Endothelial cell of umbilical vein (primary cell): Measurements from ENCODE around the gene MPG. TPM values are rescaled to one million over a fixed set of nuclear protein-coding genes. Genes with fewer than 3 reads are reported as not detected.

Experiments
- BruUV-seq: library from RNA; stranded (reverse); fragments of 400-500 nt; replicated peaks from 2 replicates; lab custom pipeline; 2021; lab: Mats Ljungman, UMichigan
- CTCF ChIA-PET: fragments of 300-600, 350-600 bp; sonication (Branson Sonifier 250); formaldehyde crosslinking; loops from one replicate; lab custom pipeline; 2021; ENCODE audit warnings: antibody characterized with exemption, inconsistent platforms; lab: Charles Lee
- POLR2A ChIA-PET: fragments of 300-600, 350-600 bp; sonication (Branson Sonifier 250); formaldehyde crosslinking; loops from one replicate; lab custom pipeline; 2021; ENCODE audit warnings: antibody characterized with exemption, inconsistent platforms; lab: Charles Lee
- DNase-seq: peaks from one replicate; pipeline ENCODE4 v3.0.0-alpha.2; 2011; ENCODE audit warnings: low read depth, low spot score
- FAIRE-seq: peaks from 2 replicates; lab custom pipeline; 2011; peaks lifted over from hg19 to GRCh38; lab: Jason Lieb, UNC
- H2AFZ ChIP-seq: 2 replicates; pipeline ENCODE4 v1.6.0; 2012; ENCODE audit warnings: low read depth, low read length, control low read depth, inconsistent platforms
- H3K27ac ChIP-seq: 2 replicates; pipeline ENCODE4 v1.5.1; 2011; ENCODE audit warnings: low read depth, mild to moderate bottlenecking, control low read depth, low read length, moderate library complexity; ENCODE audit not compliant: insufficient read depth
- H3K27me3 ChIP-seq, 2 experiments: 2 replicates each; pipeline versions ENCODE4 v1.6.0 to v1.6.1; 2011; ENCODE audit warnings: low read length in 2 of 2, mixed read lengths in 1 of 2; ENCODE audit not compliant: control insufficient read depth in 2 of 2, insufficient read depth in 2 of 2
- H3K36me3 ChIP-seq, 2 experiments: 2 replicates in 1 of 2; 3 replicates in 1 of 2; pipeline ENCODE4 v1.5.1; 2011; ENCODE audit warnings: low read length in 2 of 2, mild to moderate bottlenecking in 1 of 2, moderate library complexity in 1 of 2; ENCODE audit not compliant: control insufficient read depth in 2 of 2, insufficient read depth in 2 of 2; ENCODE audit errors: extremely low read depth in 1 of 2
- H3K4me1 ChIP-seq: 3 replicates; pipeline ENCODE4 v1.5.1; 2011; ENCODE audit warnings: mild to moderate bottlenecking, low read length; ENCODE audit not compliant: control insufficient read depth, insufficient read depth; ENCODE audit errors: extremely low read depth
- H3K4me2 ChIP-seq: 2 replicates; pipeline ENCODE4 v1.6.1; 2011; ENCODE audit warnings: low read length, control low read depth, mixed read lengths; ENCODE audit not compliant: insufficient read depth
- H3K4me3 ChIP-seq, 3 experiments: fragments of 200-600 bp in 1 of 3; sonication (generic), shearing (Covaris generic) in 1 of 3; replicated peaks in 1 of 3; 2 replicates each; pipeline ENCODE4 v1.5.1; 2011 to 2016; ENCODE audit warnings: control low read depth in 3 of 3, low read length in 3 of 3, mild to moderate bottlenecking in 2 of 3, inconsistent platforms in 1 of 3, low read depth in 1 of 3, moderate library complexity in 1 of 3; ENCODE audit not compliant: insufficient read depth in 1 of 3
- H3K79me2 ChIP-seq: 2 replicates; pipeline ENCODE4 v1.6.0; 2012; ENCODE audit warnings: low read length, inconsistent platforms; ENCODE audit not compliant: control insufficient read depth, insufficient read depth
- H3K9ac ChIP-seq: replicated peaks from 2 replicates; pipeline ENCODE3; 2011; ENCODE audit warnings: low read length, control low read depth; ENCODE audit not compliant: insufficient read depth; ENCODE audit errors: extremely low read depth
- H3K9me1 ChIP-seq: replicated peaks from 3 replicates; pipeline ENCODE4 v1.6.0; 2011; ENCODE audit warnings: mild to moderate bottlenecking, low read length; ENCODE audit not compliant: control insufficient read depth, insufficient read depth; ENCODE audit errors: extremely low read depth
- H3K9me3 ChIP-seq: replicated peaks from 2 replicates; pipeline ENCODE4 v1.5.1; 2012; ENCODE audit warnings: low read length, inconsistent platforms; ENCODE audit not compliant: control insufficient read depth, insufficient read depth
- H4K20me1 ChIP-seq: replicated peaks from 2 replicates; pipeline ENCODE3; 2011; ENCODE audit warnings: mild to moderate bottlenecking, low read length; ENCODE audit not compliant: control insufficient read depth, insufficient read depth; ENCODE audit errors: extremely low read depth
- EZH2 ChIP-seq: IDR thresholded peaks from 2 replicates; pipeline ENCODE4 v1.6.1; 2012; ENCODE audit warnings: borderline replicate concordance, low read depth, mild to moderate bottlenecking, moderate library complexity, low read length, inconsistent platforms; ENCODE audit not compliant: severe bottlenecking
- FOS ChIP-seq: IDR thresholded peaks from 2 replicates; pipeline ENCODE4 v1.6.1; 2011; ENCODE audit warnings: mild to moderate bottlenecking, low read length, moderate library complexity, borderline replicate concordance; ENCODE audit not compliant: insufficient read depth
- GATA2 ChIP-seq: IDR thresholded peaks from 2 replicates; pipeline ENCODE4 v1.7.0; 2011; ENCODE audit warnings: low read depth, mild to moderate bottlenecking, moderate library complexity, mixed read lengths, low read length; ENCODE audit not compliant: insufficient read length, insufficient read depth
- JUN ChIP-seq: IDR thresholded peaks from 2 replicates; pipeline ENCODE4 v1.6.1; 2011; ENCODE audit warnings: borderline replicate concordance, low read depth; ENCODE audit not compliant: insufficient read length, insufficient read depth
- MYC ChIP-seq: IDR thresholded peaks from one replicate; pipeline ENCODE4 v1.6.1; 2011; ENCODE audit warnings: mild to moderate bottlenecking, low read depth, low read length
- POLR2A ChIP-seq: IDR thresholded peaks from 2 replicates; pipeline ENCODE4 v1.6.1; 2012; ENCODE audit warnings: low read depth, mild to moderate bottlenecking, control low read depth, low read length
- POLR2AphosphoS5 ChIP-seq: IDR thresholded peaks from 2 replicates; pipeline ENCODE4 v1.6.1; 2012; ENCODE audit warnings: low read depth, mild to moderate bottlenecking, control low read depth, low read length, moderate library complexity; ENCODE audit not compliant: insufficient read depth
- dilution Hi-C: fragments of 300-500 bp; cut with MboI; formaldehyde crosslinking; loops from one replicate; pipeline ENCODE4 v1.15.0; 2019; ENCODE audit warnings: low sequenced_read_pairs; ENCODE audit not compliant: extremely low pct_ligation_motif_present
- intact Hi-C: fragments of 100-400 bp; cut with micrococcal nuclease; formaldehyde crosslinking; loops from one replicate; pipeline ENCODE4 v1.10.0; 2022
- polyA plus RNA-seq, 4 experiments: library from polyadenylated mRNA; depleted of rRNA in 3 of 4; stranded (reverse) in 3 of 4; unstranded in 1 of 4; fragments of >200 nt; gene quantifications; 2 replicates each; pipeline versions ENCODE4 v1.2.1 to v1.2.3, GENCODE V29; 2011 to 2012; ENCODE audit warnings: missing spikeins in 1 of 4
- total RNA-seq: library from RNA; stranded (reverse); gene quantifications from 2 replicates; pipeline ENCODE4 v1.2.3, GENCODE V29; 2021
- TF ChIP-seq, protein P1 (sequence below): IDR thresholded peaks from 2 replicates; pipeline ENCODE4 v1.6.1; 2011; ENCODE audit not compliant: insufficient read depth, insufficient read length
- TF ChIP-seq, protein P2 (sequence below), 2 donors: IDR thresholded peaks; 1 replicate in 1 of 2; 2 replicates in 1 of 2; pipeline ENCODE4 v1.5.1; 2011; ENCODE audit warnings: low read length in 2 of 2, mild to moderate bottlenecking in 2 of 2, moderate library complexity in 2 of 2, control low read depth in 1 of 2, inconsistent platforms in 1 of 2, low read depth in 1 of 2; ENCODE audit not compliant: insufficient read depth in 1 of 2; ENCODE audit errors: extremely low read depth in 1 of 2

The MPG gene
- total and polyA plus RNA-seq, 2 donors (not counting 3 experiments of a cell fraction or from before 2014, with no cell fraction given) = 70.5 to 140 TPM

DNA sequence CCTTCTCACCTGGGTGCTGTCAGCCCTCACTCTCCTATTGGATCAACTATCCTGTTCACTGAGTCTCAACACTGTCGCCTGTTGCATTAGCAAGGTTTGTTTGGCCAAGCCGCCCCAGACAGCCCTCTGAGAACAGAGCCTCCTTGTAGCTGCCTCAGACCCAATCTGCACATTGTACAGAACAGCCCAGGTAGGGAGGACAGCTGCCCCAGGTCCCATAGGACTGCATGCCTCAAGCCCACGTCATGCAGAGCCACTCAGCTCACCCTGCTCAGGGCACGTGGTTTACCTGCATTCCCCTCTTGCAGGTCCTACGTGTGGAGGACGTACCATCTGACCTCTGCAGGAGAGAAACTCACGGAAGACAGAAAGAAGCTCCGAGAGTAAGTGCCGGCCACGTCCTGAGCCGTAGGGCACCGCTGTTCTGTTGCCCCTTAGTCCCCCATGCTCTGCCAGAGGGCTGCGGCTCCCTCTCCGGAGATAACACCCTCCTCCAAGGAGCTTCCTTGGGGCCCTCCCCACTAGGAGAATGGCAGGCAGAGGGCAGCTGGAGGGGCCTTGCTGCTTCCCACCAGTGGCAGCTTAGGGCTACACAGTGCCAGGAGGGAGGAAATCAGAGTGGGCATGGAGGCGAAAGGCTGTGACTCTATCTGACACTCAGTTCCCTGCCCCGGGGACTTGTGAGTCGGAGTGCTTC is 21.6 kb upstream of the MPG start:
- intact Hi-C loops (no loop called here), dilution Hi-C loops (no loop called here)
- Histone ChIP-seq H3K79me2 (peaks cover 10% of the 10 kb centered on the region), H3K27ac (no peak overlapping the region), H3K36me3 (peaks cover 0 to 47% of the 10 kb centered on the region in 2 experiments), H3K4me3 (no peak overlapping the region), H2AFZ (no peak overlapping the region), H4K20me1 (no peaks in the 10 kb centered on the region), H3K9me3 (no peaks in the 10 kb centered on the region), H3K4me2 (no peak overlapping the region), H3K27me3 (no peaks in the 10 kb centered on the region), H3K9me1 (no peaks in the 10 kb centered on the region), H3K4me1 (peaks cover 3% of the 10 kb centered on the region), H3K9ac (no peak overlapping the region)
- ChIA-PET POLR2A (no interaction called here), CTCF (interaction anchor here (0.8 to 2.7 kb wide), 4 partner anchors 10 to 51 kb away, joined by 3 to 17 read pairs (median 9); no protein-coding TSS in a partner anchor)
- FAIRE-seq = no peak
- no TSS peak for BruUV-seq
- DNase-seq = no peak
- no peak for TF ChIP-seq JUN
- no peak for TF ChIP-seq MYC
- TF ChIP-seq, protein P1, sequence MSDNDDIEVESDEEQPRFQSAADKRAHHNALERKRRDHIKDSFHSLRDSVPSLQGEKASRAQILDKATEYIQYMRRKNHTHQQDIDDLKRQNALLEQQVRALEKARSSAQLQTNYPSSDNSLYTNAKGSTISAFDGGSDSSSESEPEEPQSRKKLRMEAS = no peak
- TF ChIP-seq POLR2A = no peak
- no peak for TF ChIP-seq POLR2AphosphoS5
- no peak for TF ChIP-seq GATA2
- TF ChIP-seq EZH2 = no peak
- TF ChIP-seq, protein P2, sequence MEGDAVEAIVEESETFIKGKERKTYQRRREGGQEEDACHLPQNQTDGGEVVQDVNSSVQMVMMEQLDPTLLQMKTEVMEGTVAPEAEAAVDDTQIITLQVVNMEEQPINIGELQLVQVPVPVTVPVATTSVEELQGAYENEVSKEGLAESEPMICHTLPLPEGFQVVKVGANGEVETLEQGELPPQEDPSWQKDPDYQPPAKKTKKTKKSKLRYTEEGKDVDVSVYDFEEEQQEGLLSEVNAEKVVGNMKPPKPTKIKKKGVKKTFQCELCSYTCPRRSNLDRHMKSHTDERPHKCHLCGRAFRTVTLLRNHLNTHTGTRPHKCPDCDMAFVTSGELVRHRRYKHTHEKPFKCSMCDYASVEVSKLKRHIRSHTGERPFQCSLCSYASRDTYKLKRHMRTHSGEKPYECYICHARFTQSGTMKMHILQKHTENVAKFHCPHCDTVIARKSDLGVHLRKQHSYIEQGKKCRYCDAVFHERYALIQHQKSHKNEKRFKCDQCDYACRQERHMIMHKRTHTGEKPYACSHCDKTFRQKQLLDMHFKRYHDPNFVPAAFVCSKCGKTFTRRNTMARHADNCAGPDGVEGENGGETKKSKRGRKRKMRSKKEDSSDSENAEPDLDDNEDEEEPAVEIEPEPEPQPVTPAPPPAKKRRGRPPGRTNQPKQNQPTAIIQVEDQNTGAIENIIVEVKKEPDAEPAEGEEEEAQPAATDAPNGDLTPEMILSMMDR (IDR thresholded peaks at IDR 0.05; ENCODE audit: extremely low read depth in 1 of 2, insufficient read depth in 1 of 2, low read depth in 1 of 2, low read length in 2 of 2) = no peak
- no peak for TF ChIP-seq FOS
